RCC 7860 (cell line): Measurements from ENCODE around the gene MEGF10.

Experiments
- DNase-seq: peaks from one replicate; pipeline ENCODE4 v3.0.0-alpha.2; 2015; ENCODE audit warnings: low spot score
- FAIRE-seq: peaks from 2 replicates; lab custom pipeline; 2012; peaks lifted over from hg19 to GRCh38; lab: Jason Lieb, UNC

Gene MEGF10

GRCh38 chr5:127508644-127509373 is 218.2 kb downstream of the MEGF10 start:
- no peak for FAIRE-seq
- no peak for DNase-seq
